HG03460 (cell line): ENCODE measurements around the gene MAGEB6.
"Not testable (repeated sequence)": the region's sequence is repeated elsewhere in the genome, so short reads cannot be mapped to it uniquely, and the experiment has no call there.

ENCODE experiments used
- ATAC-seq: cut with Tn5 transposase; IDR thresholded peaks from one replicate; pipeline ENCODE4 v1.9.1; 2021; ENCODE audit not compliant: unreplicated experiment

The MAGEB6 gene, protein sequence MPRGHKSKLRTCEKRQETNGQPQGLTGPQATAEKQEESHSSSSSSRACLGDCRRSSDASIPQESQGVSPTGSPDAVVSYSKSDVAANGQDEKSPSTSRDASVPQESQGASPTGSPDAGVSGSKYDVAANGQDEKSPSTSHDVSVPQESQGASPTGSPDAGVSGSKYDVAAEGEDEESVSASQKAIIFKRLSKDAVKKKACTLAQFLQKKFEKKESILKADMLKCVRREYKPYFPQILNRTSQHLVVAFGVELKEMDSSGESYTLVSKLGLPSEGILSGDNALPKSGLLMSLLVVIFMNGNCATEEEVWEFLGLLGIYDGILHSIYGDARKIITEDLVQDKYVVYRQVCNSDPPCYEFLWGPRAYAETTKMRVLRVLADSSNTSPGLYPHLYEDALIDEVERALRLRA

DNA sequence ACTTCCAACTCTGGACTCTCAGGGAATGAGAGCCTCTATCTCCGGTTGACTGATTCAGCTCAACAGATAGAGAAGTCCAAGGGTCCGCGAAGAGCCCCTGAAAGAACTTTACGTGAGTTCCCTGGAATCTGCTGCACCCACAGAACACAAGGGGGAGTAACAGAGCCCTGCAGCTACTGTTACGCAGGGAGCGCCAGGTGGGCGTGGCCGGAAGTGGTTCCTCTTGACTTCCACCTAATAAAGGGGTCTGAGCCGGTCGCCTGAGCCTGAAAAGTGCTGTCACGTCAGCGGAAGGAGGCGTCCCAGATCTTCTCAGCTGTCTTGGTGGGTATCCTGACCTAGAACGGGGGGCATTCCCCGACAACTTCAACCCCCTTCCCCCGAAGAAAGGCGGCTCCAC lies at the start of gene MAGEB6:
MAGEB6 (plus strand) TSS at position 237 of the 400 bp plus-strand sequence. CDS start 1,407 bp downstream, outside the sequence.
- no peak for ATAC-seq

DNA sequence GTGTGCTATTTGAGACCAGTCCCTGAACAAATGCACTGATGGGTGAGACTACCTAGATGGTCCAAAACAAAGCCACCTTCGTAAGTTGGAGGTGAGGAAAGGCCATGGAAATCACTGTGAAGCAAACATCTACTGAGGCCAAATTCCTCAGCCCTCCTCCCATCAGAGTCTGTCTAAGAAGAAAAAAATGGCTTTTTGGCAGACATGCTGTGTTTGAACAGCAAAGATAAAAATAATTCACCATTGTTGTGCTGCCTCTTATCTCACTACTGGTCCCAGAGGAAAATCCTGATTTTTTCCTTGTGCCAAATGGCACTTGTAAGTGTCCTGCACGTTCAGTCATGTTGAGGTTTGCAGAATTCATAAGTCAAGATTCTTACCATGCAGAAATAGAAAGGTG lies 46.2 kb upstream of the MAGEB6 start:
- no peak for ATAC-seq

GRCh38 chrX:26160301-26160700 lies 31.9 kb upstream of the MAGEB6 start, which contains the start of gene MAGEB6B:
Gene MAGEB6B, plus strand, starts transcription at chrX:26160601. Its CDS starts 0 bp downstream, at chrX:26160601.
- ATAC-seq = no peak

DNA sequence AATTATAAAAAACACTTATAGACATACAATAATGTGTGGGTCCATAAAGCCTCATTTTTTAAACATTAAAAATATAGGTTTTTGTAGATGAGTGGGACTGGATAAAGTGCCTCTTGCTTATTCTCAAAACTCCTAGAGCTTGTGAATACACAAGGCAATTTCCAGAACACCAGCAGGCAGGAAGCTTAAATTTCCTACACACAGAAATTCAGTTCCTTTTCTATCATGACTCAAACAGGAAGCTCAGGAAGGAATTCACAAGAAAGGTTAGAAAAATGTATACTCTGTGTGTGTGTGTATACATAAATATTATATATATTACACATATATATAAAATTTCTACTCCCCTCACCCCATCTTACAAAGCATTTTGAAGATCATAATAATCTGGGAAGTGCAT lies 11.3 kb downstream of the MAGEB6 start:
- ATAC-seq = no peak

- ATAC-seq = not testable (repeated sequence)
Measured at GRCh38 chrX:26204717-26205116, 12.5 kb downstream of the MAGEB6 start.

DNA sequence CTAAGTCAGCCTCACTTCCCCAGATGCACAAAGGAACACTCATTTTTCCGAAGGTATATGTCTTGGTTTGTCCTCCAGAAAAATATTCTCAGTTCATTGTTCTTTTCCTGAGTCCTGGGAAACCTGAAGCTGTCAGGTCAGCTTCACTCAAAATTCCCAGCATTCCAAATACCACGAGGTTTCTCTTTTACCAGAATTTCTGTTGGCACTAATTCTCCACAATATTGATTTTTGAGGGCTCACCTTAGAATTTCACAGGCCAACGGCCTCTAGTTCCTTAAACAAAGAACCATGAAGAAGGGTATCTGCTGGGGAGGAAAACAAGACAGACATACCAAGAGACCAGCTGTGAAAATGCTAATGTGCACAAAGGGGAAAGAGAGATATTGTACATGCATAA lies 15.8 kb downstream of the MAGEB6 start:
- no peak for ATAC-seq

DNA sequence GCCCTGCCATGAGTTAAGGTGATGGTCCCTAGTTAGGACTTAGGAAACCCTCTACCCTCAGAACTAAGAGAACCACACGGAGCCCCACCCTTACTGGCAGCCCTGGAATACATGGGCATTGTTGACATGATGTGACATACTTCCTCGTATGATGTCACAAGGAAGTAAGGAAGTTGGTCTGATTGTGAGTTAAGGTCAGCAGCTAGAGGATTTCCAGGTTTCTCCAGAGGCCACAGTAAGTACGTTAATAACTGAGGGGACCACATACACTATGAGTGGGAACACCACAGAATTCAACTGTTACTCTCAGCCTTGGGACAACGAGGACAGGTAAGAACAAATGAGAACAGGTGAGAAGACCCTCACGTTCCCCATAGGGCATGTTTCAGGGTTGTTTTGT lies 23.6 kb downstream of the MAGEB6 start, which contains the start of gene MAGEB5:
MAGEB5 (plus strand) TSS at position 301 of the 400 bp plus-strand sequence. CDS start 1,133 bp downstream, outside the sequence.
- no peak for ATAC-seq

- no peak for ATAC-seq
Measured at GRCh38 chrX:26219351-26219750, 27.1 kb downstream of the MAGEB6 start.

DNA sequence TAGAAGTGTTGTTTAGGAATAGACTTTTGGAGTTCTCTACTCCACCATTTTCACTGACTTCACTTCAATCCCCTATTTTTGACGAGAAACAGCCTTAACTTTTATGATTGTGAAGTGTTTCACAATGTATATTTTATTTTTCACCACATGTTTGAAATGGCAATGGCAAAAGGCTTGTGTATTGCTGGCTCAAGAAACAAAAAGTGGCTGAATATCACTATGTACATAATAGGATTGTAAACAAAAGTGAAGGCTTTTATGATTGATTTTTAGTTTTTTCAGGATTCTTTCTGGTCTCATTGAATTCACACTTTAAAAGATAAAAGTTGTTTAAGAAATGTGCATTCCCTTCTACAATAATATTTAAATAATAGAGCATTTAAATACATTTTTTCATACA lies 41.9 kb downstream of the MAGEB6 start:
- no peak for ATAC-seq
